Measurements from ENCODE around the gene INSYN1.

Gene INSYN1

DNA sequence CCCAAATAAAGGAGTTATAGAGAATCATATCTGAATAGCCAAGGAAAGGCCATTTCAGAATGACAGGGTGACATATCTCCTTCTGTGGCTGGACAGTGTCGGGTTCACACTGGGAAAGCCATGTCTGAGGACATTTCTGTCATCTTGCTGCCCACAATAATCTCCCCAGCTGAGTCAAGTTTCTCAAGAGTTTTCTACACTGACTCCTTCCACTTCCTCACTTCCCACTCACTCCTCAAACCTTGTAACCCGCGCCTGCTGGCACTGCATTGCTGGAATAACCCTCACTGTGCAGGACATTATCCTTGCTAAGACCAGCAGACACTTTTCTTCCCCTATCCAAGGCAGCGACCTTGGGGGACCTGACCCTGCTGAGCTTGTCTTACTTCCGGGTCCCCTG lies 5.3 kb upstream of the INSYN1 start:
- Histone ChIP-seq H3K36me3 (no peaks in the 10 kb centered on the region), H3K27ac (no peak overlapping the region), H3K9me3 (no peaks in the 10 kb centered on the region), H3K27me3 (peaks cover 0 to 65% of the 10 kb centered on the region in 2 donors), H3K4me3 (no peak overlapping the region), H3K4me1 (peaks cover 0 to 2% (median under 1%) of the 10 kb centered on the region in 4 donors)
- TF ChIP-seq, protein P1, sequence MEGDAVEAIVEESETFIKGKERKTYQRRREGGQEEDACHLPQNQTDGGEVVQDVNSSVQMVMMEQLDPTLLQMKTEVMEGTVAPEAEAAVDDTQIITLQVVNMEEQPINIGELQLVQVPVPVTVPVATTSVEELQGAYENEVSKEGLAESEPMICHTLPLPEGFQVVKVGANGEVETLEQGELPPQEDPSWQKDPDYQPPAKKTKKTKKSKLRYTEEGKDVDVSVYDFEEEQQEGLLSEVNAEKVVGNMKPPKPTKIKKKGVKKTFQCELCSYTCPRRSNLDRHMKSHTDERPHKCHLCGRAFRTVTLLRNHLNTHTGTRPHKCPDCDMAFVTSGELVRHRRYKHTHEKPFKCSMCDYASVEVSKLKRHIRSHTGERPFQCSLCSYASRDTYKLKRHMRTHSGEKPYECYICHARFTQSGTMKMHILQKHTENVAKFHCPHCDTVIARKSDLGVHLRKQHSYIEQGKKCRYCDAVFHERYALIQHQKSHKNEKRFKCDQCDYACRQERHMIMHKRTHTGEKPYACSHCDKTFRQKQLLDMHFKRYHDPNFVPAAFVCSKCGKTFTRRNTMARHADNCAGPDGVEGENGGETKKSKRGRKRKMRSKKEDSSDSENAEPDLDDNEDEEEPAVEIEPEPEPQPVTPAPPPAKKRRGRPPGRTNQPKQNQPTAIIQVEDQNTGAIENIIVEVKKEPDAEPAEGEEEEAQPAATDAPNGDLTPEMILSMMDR (IDR thresholded peaks at IDR 0.05), result no peak
- intact Hi-C loops (cut with DNase I; ENCODE audit: low total_unique reads), result no loop called here
- DNase-seq, result no peak

DNA sequence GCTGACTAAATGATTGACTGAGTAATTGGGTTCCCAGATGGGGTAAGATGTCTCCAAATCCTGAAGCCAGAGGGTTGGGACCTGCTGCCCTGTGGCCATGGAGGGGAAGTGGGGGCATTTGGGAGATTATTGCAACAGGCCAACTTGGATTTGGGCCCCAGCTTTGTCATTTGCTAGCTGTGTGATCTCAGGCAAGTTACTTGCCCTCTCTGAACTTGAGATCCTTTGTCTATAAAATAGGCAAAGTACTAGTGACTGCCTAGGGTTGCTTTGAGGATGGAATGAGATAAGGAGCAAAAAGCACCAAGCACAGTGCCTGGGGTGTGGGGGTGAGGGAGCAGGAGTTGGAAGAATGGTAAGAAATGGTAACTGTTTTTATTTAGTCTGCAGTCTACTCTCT lies 4.4 kb upstream of the INSYN1 start:
- no peaks in the 10 kb centered on the region for H3K36me3 ChIP-seq
- no peak for DNase-seq
- H3K27me3 ChIP-seq, result peaks cover 0 to 64% of the 10 kb centered on the region in 2 donors
- intact Hi-C loops (cut with DNase I; ENCODE audit: low total_unique reads), result no loop called here
- peaks cover 0 to 8% (median 3%) of the 10 kb centered on the region in 4 donors for H3K4me1 ChIP-seq
- TF ChIP-seq, protein P1 (IDR thresholded peaks at IDR 0.05), result no peak
- H3K27ac ChIP-seq, result no peak overlapping the region
- no peak overlapping the region for H3K4me3 ChIP-seq
- no peaks in the 10 kb centered on the region for H3K9me3 ChIP-seq

DNA sequence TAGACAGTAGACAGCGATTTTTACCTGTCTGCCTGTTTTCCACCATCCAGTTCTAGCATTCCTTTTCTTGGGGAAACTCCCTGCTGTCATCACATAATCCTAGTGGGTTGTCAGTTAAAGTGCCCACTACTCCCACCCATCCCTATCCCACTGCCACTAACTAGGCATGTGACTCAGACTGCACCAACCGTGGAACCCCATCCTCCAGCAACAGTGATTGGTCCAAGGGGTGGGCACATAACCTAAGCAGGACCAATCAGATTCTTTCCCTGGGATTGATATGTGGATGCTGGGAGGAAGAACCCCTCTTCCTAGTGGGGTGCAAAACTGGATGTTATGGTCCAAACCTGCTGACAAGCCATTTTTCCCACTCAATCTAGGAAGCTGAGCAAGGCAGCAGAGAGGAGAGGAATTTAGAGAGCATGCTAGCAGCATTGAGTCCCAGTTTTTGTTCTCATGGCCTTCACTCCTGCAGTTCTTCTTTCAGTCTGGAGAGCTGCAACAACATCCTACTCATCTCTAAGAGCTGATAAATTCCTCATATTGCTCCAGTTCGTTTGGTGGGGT lies 3.9 kb upstream of the INSYN1 start:
- no peak overlapping the region for H3K4me3 ChIP-seq
- intact Hi-C loops (cut with DNase I; ENCODE audit: low total_unique reads), result no loop called here
- peaks cover 0 to 13% (median 8%) of the 10 kb centered on the region in 4 donors for H3K4me1 ChIP-seq
- peaks cover 0 to 64% of the 10 kb centered on the region in 2 donors for H3K27me3 ChIP-seq
- H3K9me3 ChIP-seq, result no peaks in the 10 kb centered on the region
- DNase-seq, result no peak
- TF ChIP-seq, protein P1 (IDR thresholded peaks at IDR 0.05), result no peak
- H3K36me3 ChIP-seq, result no peaks in the 10 kb centered on the region
- no peak overlapping the region for H3K27ac ChIP-seq

DNA sequence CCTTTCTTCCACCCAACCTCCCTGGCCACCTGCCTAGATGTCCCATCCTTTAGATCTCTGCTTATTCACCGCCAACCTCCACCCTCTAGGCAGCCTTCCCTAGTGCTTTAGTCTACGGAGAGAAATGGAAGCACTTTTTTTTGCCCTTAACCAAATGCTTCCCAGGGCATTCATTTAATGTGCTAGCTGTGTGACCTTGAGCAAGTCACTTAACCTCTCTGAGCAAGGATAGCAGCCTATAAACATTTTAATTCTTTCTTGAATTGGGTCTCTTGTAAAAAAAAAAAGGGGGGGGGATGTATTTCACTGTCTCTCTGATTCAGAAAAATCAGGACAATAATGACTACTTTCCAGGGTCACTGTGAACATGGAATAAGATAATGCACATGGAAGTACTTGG lies 3.2 kb upstream of the INSYN1 start:
- peaks cover 0 to 19% (median 15%) of the 10 kb centered on the region in 4 donors for H3K4me1 ChIP-seq
- DNase-seq, result no peak
- H3K9me3 ChIP-seq, result no peaks in the 10 kb centered on the region
- H3K4me3 ChIP-seq, result no peak overlapping the region
- peaks cover 0 to 67% of the 10 kb centered on the region in 2 donors for H3K27me3 ChIP-seq
- intact Hi-C loops (cut with DNase I; ENCODE audit: low total_unique reads), result no loop called here
- TF ChIP-seq, protein P1 (IDR thresholded peaks at IDR 0.05), result no peak
- no peak overlapping the region for H3K27ac ChIP-seq
- no peaks in the 10 kb centered on the region for H3K36me3 ChIP-seq

DNA sequence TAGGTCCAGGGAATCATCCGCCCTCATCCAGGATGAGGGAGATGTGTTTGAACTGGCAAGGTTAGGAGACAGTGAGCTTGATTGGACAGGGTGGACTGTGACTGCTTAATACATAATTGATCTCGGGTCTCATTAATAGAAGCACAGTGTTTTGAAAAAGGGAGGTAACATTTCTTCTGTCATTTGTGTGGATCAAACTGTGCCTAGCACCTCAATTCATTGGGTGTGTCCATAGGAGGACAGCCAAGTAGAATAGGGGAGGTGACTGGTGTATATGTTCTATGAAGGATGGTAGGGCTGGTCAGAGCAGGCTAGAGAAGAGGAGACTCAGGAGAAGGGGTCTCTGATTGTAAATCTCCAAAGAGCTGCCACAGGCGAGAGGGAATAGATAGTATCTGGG lies 2.8 kb upstream of the INSYN1 start:
- Histone ChIP-seq H3K36me3 (no peaks in the 10 kb centered on the region), H3K27ac (no peak overlapping the region), H3K4me1 (peaks cover 0 to 22% (median 15%) of the 10 kb centered on the region in 4 donors), H3K4me3 (no peak overlapping the region), H3K9me3 (no peaks in the 10 kb centered on the region), H3K27me3 (peaks cover 0 to 68% of the 10 kb centered on the region in 2 donors)
- TF ChIP-seq, protein P1 (IDR thresholded peaks at IDR 0.05), result no peak
- intact Hi-C loops (cut with DNase I; ENCODE audit: low total_unique reads), result no loop called here
- DNase-seq, result no peak

DNA sequence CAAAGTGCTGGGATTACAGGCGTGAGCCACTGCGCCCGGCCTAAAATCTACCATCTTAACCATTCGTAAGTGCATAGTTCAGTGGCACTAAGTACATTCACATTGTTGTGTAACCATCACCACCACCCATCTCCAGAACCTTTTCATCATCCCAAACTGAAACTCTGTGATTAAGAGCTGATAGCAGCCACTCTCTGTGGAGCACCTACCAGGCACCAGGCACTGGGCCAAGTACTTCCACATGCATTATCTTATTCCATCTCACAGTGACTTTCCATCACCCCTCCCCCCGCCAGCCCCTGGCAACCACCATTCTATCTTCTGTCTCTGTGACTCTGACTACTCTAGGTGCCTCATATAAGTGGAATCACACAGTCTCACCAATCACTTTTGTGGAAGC lies 2.3 kb upstream of the INSYN1 start:
- Histone ChIP-seq H3K27me3 (peaks cover 0 to 66% of the 10 kb centered on the region in 2 donors), H3K4me3 (no peak overlapping the region), H3K4me1 (peaks cover 0 to 26% (median 15%) of the 10 kb centered on the region in 4 donors), H3K27ac (no peak overlapping the region), H3K36me3 (no peaks in the 10 kb centered on the region), H3K9me3 (no peaks in the 10 kb centered on the region)
- DNase-seq, result no peak
- TF ChIP-seq, protein P1 (IDR thresholded peaks at IDR 0.05), result no peak
- intact Hi-C loops (cut with DNase I; ENCODE audit: low total_unique reads), result no loop called here
